Aorta (tissue), 5 donors: ENCODE measurements around the gene GRID2. TPM values are rescaled to one million over a fixed set of nuclear protein-coding genes. Genes with fewer than 3 reads are reported as not detected.

ENCODE experiments used
- ATAC-seq: fragments of 200-7000 bp; cut with Tn5 transposase; one replicate; pipeline ENCODE4 v1.9.1; 2022; ENCODE audit warnings: moderate library complexity; ENCODE audit not compliant: low FRiP score
- DNase-seq, 2 donors: peaks; one replicate each; pipeline ENCODE4 v3.0.0-alpha.2; 2020
- H3K27ac ChIP-seq, 2 donors: one replicate each; pipeline ENCODE4 v1.5.1; 2013; ENCODE audit warnings: low read length in 2 of 2, mild to moderate bottlenecking in 2 of 2, moderate library complexity in 2 of 2, control low read depth in 1 of 2, inconsistent platforms in 1 of 2, low read depth in 1 of 2
- H3K27me3 ChIP-seq, 2 donors: one replicate each; pipeline ENCODE4 v1.6.1; 2013; ENCODE audit warnings: control low read depth in 1 of 2, low read length in 1 of 2, mild to moderate bottlenecking in 1 of 2, moderate library complexity in 1 of 2; ENCODE audit not compliant: insufficient read depth in 2 of 2, control insufficient read depth in 1 of 2
- H3K36me3 ChIP-seq, 2 donors: one replicate each; pipeline ENCODE4 v1.6.1; 2013; ENCODE audit warnings: control low read depth in 1 of 2, low read length in 1 of 2, mild to moderate bottlenecking in 1 of 2; ENCODE audit not compliant: insufficient read depth in 2 of 2, control insufficient read depth in 1 of 2
- H3K4me1 ChIP-seq, 2 donors: one replicate each; pipeline ENCODE4 v1.6.1; 2013; ENCODE audit warnings: low read length in 2 of 2, control low read depth in 1 of 2, mild to moderate bottlenecking in 1 of 2, moderate library complexity in 1 of 2; ENCODE audit not compliant: insufficient read depth in 2 of 2, control insufficient read depth in 1 of 2
- H3K4me3 ChIP-seq, 2 donors: one replicate each; pipeline ENCODE4 v1.5.1; 2013; ENCODE audit warnings: low read length in 2 of 2, control low read depth in 1 of 2, mild to moderate bottlenecking in 1 of 2
- H3K9me3 ChIP-seq: one replicate; pipeline ENCODE4 v1.6.1; 2013; ENCODE audit warnings: mild to moderate bottlenecking, low read length; ENCODE audit not compliant: control insufficient read depth
- WGBS, 2 donors: extraction: QIAGEN DNeasy Blood & Tissue Kit; methylation state at CpG; one replicate each; pipeline ENCODE4 v1.1.7; 2013; 5-methylcytosine and 5-hydroxymethylcytosine counted together
- intact Hi-C, 2 donors: fragments of 100-400 bp; cut with DNase I; formaldehyde crosslinking; loops; one replicate each; pipeline versions ENCODE4 v1.14.2 to v1.15.0; 2022
- polyA plus RNA-seq, 2 donors: library from polyadenylated mRNA; stranded (reverse); fragments of 200-250 nt; gene quantifications; one replicate each; pipeline ENCODE4 v1.2.3, GENCODE V29; 2013
- total RNA-seq, 2 donors: library from RNA; stranded (reverse); fragmentation: NEBNext Ultra II Directional; extraction: Animal tissue kit (Norgen Biotek cat#: 25700); gene quantifications; one replicate each; pipeline ENCODE4 v1.2.1, GENCODE V29; 2021
- donor health status: healthy with polysubstance abuse.
- donor health status: Bipolar disorder and iron deficiency.
- donor health status: DM: no; HTN: no; CAD: no.
- donor health status: DM: no; HTN: no; CAD: no.
- donor health status: DM: yes; HTN: yes; CAD: no.

The GRID2 gene
- total and polyA plus RNA-seq, 4 donors = 0.13 to 0.18 TPM; not detected in 2

DNA sequence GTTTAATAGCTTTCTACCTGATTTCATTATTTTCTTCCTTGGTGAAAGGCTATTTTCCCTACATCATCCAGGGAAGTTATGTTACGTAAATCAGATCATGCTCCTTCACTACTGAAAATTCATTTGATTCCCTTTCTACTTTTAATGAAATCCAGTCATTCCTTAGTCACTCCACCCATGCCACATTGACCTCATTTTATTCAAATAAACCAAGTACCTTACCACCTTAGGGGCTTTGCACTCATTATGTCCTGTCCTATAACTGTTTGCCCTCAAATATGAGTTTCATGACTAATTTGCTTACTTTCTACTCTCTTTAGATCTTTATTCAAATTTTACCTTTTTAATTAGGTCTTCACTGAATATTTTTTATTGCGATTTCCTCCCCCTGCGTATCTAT is 374.0 kb downstream of the GRID2 start:
- WGBS, 2 donors = 97% methylated on average over 3 of the region's 3 CpGs
- Histone ChIP-seq H3K4me3 (no peak overlapping the region), H3K9me3 (no peaks in the 10 kb centered on the region), H3K27ac (no peak overlapping the region), H3K36me3 (no peaks in the 10 kb centered on the region), H3K4me1 (no peaks in the 10 kb centered on the region), H3K27me3 (no peaks in the 10 kb centered on the region)
- intact Hi-C loops = no loop called here
- DNase-seq (no peak), ATAC-seq (no peak)

DNA sequence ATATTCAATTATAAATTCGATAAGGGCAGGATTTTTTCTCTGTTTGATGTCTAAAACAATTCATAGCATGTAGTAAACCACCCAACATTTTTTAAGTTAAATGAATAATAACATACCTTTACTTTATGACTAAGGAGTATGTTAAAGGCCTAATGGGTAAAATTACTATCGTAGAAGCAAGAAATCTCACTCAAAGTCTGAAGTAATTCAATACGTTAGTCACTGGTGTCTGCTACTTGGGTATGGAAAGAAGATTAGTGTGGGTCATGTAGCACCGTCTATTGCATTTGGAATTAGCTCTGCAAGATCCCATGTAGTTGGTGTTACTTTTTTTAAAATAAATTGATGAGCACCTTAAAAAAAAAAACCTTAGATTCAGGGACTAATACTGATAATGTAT is 374.5 kb downstream of the GRID2 start:
- Histone ChIP-seq H3K27ac (no peak overlapping the region), H3K36me3 (no peaks in the 10 kb centered on the region), H3K9me3 (no peaks in the 10 kb centered on the region), H3K27me3 (no peaks in the 10 kb centered on the region), H3K4me1 (no peaks in the 10 kb centered on the region), H3K4me3 (no peak overlapping the region)
- DNase-seq = no peak
- intact Hi-C loops = no loop called here
- 90 to 92% methylated on average over 4 of the region's 4 CpGs for WGBS, 2 donors
- no peak for ATAC-seq

DNA sequence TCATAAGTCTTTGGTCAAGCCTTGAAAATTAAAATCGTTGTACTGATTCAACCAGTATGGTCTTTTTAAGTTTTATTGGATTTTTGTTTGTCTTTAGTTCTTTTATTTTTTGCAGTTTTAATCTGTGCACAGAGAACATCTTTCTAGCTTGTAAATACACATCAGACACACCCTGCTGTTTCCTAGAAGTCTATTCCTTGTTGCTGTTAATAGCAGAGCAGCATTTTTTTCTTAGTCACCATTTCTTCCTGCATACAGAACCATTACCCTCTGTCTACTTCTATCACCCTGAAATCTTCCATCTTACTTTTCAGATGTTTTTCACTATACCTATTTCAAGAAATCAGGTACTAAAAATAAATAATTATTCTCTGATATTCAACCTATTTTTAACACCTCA is 375.4 kb downstream of the GRID2 start:
- intact Hi-C loops = no loop called here

DNA sequence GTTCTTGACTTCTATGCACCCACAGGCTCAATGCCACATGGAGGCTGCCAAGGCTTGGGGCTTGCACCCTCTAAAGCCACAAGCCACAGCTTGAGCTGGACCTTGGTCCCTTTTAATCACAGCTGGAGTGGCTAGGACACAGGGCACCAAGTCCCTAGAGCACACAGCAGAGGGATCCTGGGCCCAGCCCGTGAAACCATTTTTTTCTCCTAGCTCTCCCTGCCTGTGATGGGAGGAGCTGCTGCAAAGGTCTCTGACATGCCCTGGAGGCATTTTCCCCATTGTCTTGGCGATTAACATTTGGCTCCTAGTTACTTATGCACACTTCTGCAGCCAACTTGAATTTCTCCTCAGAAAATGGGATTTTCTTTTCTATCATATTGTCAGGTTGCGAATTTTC is 410.9 kb downstream of the GRID2 start:
- H3K4me1 ChIP-seq = no peaks in the 10 kb centered on the region
- H3K27ac ChIP-seq = no peak overlapping the region
- no peak for DNase-seq
- no peaks in the 10 kb centered on the region for H3K27me3 ChIP-seq
- no peaks in the 10 kb centered on the region for H3K36me3 ChIP-seq
- ATAC-seq = no peak
- no peaks in the 10 kb centered on the region for H3K9me3 ChIP-seq
- intact Hi-C loops = no loop called here
- no peak overlapping the region for H3K4me3 ChIP-seq
- 89 to 96% methylated on average over 3 of the region's 3 CpGs for WGBS, 2 donors

More for the DNA sequence above, 375.4 kb downstream of the GRID2 start:
- H3K27ac ChIP-seq = no peak overlapping the region
- no peak overlapping the region for H3K4me3 ChIP-seq
- no peaks in the 10 kb centered on the region for H3K4me1 ChIP-seq
- no peak for DNase-seq
- no peaks in the 10 kb centered on the region for H3K9me3 ChIP-seq
- ATAC-seq = no peak
- 86 to 92% methylated on average over 1 of the region's 1 CpG for WGBS, 2 donors
- H3K27me3 ChIP-seq = no peaks in the 10 kb centered on the region
- no peaks in the 10 kb centered on the region for H3K36me3 ChIP-seq

DNA sequence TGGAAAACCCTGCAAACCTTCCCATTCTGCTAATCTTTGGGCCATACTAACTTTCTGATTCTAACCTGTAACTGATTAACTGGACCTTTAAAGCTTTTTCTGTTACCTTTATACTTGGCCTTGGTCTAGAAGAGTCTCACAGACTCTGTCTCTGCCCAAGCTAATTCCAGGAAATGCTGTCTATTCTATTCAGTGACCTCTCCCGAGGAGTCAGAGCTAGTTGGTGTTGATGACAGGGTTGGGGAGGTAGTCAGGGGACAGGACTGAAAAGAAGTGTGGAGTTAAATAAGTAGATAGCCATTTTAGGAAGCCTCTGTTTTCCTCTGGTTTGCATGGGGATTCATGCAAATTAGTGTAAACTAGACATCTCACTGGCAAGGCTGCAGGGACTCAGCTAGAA is 429.5 kb downstream of the GRID2 start:
- DNase-seq = no peak
- intact Hi-C loops = no loop called here

DNA sequence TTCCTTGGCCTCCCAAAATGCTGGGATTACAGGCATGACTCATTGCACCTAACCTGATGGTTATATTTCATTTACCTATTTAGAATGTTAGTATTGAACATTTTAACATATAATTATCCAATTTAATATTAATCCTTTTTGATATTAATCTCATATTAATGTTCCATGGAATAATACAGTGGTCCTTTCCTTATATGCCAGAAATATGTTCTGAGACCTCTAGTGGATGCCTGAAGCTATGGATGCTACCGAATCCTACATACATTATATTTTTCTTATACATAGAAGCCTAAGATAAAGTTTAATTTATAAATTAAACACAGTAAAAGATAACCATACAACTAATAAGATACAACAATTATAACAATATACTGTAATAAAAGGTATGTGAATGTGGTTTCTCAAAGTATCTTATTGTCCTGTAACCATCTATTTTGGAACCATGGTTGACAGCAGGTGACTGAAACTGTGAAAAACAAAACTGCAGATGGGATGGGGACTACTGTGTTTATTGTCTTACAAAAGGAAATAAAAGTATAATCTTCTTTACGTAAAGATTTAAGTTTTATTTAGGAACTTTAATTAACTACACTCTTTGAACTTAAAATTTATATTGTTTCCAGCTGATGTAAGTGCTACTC is 431.4 kb downstream of the GRID2 start:
- Histone ChIP-seq H3K27me3 (no peaks in the 10 kb centered on the region), H3K36me3 (no peaks in the 10 kb centered on the region), H3K4me1 (no peaks in the 10 kb centered on the region), H3K4me3 (no peak overlapping the region), H3K27ac (no peak overlapping the region), H3K9me3 (no peaks in the 10 kb centered on the region)
- intact Hi-C loops = no loop called here
- WGBS, 2 donors = 82 to 85% methylated on average over 2 of the region's 2 CpGs
- no peak for ATAC-seq
- no peak for DNase-seq

More for the DNA sequence above, 429.5 kb downstream of the GRID2 start:
- Histone ChIP-seq H3K36me3 (no peaks in the 10 kb centered on the region), H3K27me3 (no peaks in the 10 kb centered on the region), H3K4me1 (no peaks in the 10 kb centered on the region), H3K4me3 (no peak overlapping the region), H3K27ac (no peak overlapping the region), H3K9me3 (no peaks in the 10 kb centered on the region)
- ATAC-seq = no peak
- 59 to 69% methylated on average over 1 of the region's 1 CpG for WGBS, 2 donors

DNA sequence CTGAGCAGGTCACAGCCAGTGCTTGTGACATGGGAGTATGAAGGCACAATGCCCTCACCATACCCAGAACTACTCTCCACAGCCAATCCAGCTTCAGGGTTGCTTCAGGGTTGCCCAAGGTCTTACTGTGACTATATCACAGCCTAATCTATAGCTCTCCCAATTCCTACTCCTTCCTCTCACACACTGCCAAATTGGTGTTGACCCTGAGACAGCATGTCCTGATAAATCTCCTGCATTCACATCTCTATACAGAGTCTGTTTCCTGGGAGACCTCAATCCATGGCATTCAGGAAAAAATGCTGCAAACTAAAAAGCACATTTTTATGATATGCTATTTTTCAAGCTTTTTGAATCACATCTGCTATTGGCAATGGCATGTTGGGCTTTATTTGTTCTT is 456.7 kb downstream of the GRID2 start:
- no peak overlapping the region for H3K27ac ChIP-seq
- no peaks in the 10 kb centered on the region for H3K36me3 ChIP-seq
- no peaks in the 10 kb centered on the region for H3K4me1 ChIP-seq
- no peak overlapping the region for H3K4me3 ChIP-seq
- no peak for ATAC-seq
- intact Hi-C loops = no loop called here
- no peaks in the 10 kb centered on the region for H3K9me3 ChIP-seq
- no peaks in the 10 kb centered on the region for H3K27me3 ChIP-seq
- DNase-seq = no peak

DNA sequence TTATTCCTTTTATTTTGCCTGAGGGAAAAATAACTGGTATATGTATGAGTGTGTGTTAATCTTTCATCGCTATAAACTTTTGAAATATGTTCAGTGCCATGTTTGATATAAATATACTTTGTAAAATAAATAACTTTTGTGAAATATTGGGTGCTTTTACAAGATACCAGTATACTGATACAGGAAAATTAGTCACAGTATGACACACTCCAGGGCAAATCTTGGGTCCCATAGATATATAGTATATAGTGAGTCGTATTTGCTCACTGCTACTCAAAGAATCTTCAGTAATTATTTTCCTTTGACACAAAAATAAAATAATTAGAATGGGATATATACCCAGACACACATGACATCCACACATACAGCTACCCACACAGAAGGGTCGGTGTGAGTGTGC is 472.3 kb downstream of the GRID2 start:
- no peak overlapping the region for H3K27ac ChIP-seq
- DNase-seq = no peak
- H3K27me3 ChIP-seq = no peaks in the 10 kb centered on the region
- no peak overlapping the region for H3K4me3 ChIP-seq
- intact Hi-C loops = no loop called here
- WGBS, 2 donors = 56 to 64% methylated on average over 3 of the region's 3 CpGs
- no peaks in the 10 kb centered on the region for H3K36me3 ChIP-seq
- H3K4me1 ChIP-seq = no peaks in the 10 kb centered on the region
- ATAC-seq = no peak
- no peaks in the 10 kb centered on the region for H3K9me3 ChIP-seq

DNA sequence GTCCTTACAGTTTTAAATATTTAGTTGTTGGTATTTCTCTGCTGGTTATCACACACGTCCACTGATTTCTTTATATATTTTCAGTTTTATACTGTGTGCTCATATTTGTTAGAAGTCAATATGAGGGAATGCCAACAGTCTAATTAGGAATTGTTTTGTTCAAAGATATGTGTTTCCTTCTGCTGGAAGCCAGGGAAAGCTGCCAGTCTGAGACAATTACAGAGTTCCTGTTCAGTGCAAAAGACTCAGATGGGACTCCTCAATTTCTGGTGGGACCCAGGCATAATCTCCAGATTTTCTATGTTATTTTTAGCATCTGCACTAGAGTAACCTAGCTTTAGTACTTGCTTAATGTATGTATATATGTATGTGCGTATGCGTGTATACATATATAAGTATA is 486.0 kb downstream of the GRID2 start:
- Histone ChIP-seq H3K4me3 (no peak overlapping the region), H3K36me3 (no peaks in the 10 kb centered on the region), H3K27me3 (no peaks in the 10 kb centered on the region), H3K27ac (no peak overlapping the region), H3K4me1 (no peaks in the 10 kb centered on the region), H3K9me3 (no peaks in the 10 kb centered on the region)
- DNase-seq (no peak), ATAC-seq (no peak)
- intact Hi-C loops = no loop called here
- WGBS, 2 donors = 82 to 85% methylated on average over 3 of the region's 3 CpGs
